Fibroblast of upper back skin (primary cell): ENCODE data around the gene SLC38A3.
"Not testable (repeated sequence)": the region's sequence is repeated elsewhere in the genome, so short reads cannot be mapped to it uniquely, and the experiment has no call there.

Experiments
- DNase-seq: peaks from one replicate; pipeline ENCODE4 v3.0.0-alpha.2; 2013

The SLC38A3 gene

GRCh38 chr3:50256978-50257890 is 52.2 kb downstream of the SLC38A3 start:
- DNase-seq = no peak

DNA sequence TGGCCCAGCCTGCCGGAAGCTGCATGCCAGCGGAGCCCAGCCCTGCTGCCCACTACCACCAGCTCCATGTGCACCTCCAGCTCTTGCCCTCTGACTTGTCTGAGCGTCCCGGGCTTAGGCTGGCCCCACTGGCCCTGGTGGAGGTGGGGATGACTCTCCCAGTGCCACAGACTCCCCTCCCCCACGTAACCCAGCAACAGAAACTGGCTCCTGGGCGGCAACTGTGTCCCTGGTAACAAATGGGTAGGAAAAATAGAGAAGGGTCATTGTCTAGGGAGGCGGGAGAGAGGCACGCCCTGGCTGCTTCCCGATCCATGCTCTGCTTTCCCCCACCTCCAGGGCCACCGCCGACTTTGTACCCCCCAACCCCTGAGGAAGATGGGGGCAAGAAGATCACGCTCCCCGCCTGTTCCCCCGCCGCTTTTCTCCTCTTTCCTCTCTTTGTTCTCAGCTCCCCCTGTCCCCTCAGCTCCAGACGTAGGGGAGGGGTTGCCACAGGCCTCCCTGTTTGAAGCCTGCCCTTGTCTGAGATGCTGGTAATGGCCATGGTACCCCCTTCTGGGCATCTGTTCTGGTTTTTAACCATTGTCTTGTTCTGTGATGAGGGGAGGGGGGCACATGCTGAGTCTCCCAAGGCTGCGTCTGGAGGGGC is 53.1 kb downstream of the SLC38A3 start:
- no peak for DNase-seq

- no peak for DNase-seq
These were observed 53.9 kb downstream of the SLC38A3 start for GRCh38 chr3:50258979-50259378.

- no peak for DNase-seq
These were observed 54.5 kb downstream of the SLC38A3 start for GRCh38 chr3:50259432-50260026.

DNA sequence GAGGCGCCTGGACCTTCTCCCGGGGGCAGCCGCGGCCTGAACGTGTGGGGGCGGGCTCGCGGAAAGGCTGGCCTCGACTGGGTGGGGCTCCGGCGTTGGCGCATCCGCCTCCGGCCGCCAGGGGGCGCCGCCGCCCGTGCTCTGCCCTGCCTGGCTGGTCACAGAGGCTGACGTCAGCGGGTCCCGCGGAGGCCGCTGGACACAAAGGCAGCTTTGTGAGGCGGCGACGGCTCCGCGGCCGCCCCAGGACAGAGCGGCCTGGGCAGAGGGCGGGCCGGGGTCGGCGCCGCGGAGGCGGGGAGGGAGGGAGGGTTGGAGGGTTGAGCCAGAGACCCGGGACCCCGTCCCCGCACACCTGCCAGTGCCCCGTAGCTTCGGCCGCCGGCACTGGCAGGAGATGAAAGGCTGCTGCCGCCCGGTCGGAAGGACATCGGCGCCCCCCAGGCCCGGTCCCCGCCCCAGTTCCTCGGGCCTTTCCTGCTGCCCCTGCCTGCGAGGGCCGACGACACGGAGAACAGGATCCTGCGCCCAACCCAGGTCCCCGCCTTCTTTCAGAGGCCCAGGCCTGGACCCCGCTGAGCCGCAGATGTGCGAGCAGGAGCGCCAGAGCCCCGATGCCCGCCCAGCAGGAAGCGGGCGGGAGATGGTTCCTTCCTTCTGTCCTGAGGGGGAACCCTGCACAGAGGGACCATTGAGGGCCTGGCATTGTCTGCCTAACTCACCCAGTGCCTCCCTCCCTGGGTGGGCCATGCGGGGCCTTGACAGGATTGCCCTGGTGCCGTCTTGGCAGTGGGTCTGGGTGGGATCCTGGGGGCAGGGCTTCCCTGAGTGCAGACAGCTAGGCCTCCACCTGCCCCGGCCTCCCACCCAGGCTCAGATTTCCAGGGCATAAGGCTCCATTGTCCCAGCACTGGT is 55.2 kb downstream of the SLC38A3 start:
- peak; percentile 85 for DNase-seq

DNA sequence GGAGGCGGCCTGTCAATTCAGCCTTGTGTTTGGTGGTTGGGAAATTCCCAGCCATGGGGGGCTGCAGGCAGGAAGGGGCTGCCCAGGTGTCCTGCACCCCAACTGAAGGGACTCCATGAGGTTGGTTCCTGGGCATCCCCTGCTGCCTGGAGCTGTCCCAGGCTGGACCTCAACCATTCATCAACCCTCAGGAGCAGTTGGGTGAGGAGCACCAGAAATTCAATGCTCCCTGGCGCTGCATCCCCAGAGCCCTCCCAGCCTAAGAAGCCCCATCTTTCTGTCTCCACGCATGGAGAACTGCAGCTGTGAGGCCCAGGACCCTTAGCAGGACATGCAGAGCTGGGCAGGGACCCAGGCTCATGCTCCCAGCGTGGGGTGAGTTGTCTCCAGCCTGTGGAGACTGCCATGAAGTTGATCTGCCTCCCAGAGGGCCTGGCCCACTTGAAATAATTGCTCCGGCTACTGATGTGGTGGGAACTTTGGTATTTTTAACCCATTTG is 55.9 kb downstream of the SLC38A3 start:
- DNase-seq = peak; percentile 36

DNA sequence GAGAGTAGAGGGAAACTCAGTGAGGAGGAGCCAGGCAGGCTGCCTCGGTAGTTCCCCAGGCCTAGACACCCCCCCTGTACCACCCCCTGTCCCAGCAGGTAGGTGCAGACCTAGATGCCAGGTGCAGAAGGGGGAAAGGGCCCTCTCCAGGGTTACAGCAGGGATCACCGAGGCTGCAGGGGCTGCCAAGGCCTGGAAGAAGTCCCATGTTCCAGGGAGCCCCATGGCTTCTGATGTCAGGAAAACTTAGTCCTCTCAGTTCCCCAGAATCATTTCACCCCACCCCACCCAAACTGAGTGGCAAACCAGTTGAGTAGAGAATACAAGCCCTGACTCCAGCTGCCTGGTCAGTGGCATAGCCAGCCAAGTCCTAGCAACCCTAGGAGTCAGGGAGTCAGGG is 56.4 kb downstream of the SLC38A3 start:
- no peak for DNase-seq

DNA sequence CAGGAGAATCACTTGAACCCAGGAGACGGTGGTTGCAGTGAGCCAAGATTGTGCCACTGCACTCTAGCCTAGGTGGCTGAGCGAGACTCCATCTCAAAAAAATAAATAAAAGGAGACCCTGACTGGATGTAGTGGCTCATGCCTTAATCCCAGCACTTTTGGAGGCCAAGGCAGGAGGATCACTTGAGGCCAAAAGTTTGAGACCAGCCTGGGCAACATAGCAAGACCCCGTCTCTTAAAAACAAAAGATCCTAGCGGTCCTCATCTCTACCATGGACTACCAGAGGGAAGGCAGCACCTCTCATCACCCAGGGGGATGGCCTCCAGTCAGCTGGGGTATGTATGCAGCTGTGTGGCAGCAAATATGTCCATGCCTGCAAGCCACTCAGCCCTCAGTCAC is 57.1 kb downstream of the SLC38A3 start:
- not testable (repeated sequence) for DNase-seq

DNA sequence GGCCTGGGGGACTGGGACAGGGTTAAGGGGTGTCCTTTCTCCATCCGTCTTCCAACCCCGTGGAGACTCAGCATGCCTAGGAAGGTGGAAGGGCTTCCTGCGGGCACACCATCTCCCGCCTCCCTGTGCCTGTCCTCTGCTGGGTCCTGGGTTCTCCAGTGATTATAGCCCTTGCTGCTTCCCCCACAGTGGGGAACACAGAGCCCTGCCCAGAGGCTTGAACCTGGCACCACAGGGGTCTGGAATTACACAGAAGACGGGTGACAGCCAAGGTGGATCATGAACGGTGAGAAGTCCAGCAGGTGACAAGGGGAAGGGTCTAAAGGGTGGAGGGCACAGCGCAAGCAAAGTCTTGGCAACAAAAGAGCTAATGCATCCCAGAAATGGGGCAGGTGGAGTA is 57.7 kb downstream of the SLC38A3 start:
- DNase-seq = no peak

GRCh38 chr3:50263478-50264382 is 58.7 kb downstream of the SLC38A3 start:
- no peak for DNase-seq

GRCh38 chr3:50264383-50264963 is 59.4 kb downstream of the SLC38A3 start:
- peak; percentile 98 for DNase-seq

DNA sequence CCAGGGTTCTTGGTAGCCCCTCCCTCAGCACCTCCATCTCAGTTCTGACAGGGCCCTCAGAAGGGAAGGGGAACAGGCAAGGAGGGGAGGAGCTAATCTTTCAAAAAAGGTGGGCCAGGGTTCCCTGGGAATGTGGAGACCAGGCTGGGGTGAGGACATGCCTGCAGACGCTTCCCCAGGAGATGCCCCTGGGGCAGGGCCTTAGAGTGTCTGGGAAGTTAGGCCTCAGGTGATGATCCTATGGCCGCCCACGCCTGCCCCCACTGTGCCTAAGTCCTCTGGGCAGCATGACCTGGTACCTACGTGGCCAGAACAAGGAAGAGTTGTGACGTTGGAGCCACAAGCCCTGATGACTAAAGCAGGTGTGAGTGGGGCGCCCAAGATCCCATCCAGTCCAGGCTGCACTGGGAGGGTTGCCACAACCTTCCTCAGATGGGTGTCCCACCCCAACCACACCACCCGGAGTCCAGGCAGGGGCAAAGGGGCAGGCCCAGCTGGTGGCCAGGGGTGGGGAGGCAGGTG is 60.0 kb downstream of the SLC38A3 start:
- DNase-seq = no peak

GRCh38 chr3:50265571-50265970 is 60.5 kb downstream of the SLC38A3 start:
- DNase-seq = no peak

DNA sequence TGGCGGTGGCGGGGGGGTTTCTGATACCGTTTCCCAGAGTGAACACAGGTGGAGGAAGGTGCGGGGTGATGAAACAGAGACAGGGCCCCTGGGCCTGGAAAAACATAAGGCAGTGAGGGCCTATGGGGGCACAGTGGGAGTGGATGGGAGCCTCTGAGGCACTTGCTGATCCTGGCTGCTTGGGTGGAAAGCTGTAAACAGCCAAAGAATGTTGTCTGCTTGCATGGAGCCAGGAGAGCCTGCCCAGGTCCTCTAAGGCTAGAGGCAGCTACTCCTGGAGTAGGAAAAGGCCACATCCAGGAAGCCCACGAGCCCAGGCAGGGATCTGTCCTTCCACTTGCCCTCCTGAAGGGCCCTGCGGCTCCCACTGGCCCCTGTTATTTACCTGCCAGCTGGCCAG is 60.9 kb downstream of the SLC38A3 start:
- DNase-seq = no peak

DNA sequence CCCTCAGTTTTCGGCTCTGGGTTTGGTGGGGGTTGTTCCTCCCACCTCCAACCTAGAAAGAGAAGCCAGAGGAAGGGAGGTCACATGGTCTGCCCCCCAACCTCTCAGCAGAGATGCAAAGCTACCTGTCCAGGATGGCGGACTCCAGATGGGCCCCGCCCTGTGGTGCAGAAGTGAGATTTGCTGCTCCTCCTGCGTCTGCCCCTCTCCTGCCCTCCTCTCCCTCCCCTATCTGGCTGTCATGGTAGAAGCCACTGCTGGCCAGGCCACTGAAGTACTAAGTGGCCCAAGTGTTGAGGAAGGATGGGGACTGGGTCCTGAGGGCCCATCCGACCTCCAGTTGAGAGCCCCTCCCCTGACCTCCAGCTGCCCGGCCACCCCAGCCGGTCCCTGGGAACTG is 61.8 kb downstream of the SLC38A3 start:
- no peak for DNase-seq

- no peak for DNase-seq
These were observed 62.3 kb downstream of the SLC38A3 start for GRCh38 chr3:50267280-50267913.

GRCh38 chr3:50268276-50268675 is 63.2 kb downstream of the SLC38A3 start:
- DNase-seq = no peak

GRCh38 chr3:50268703-50269451 is 63.8 kb downstream of the SLC38A3 start, which contains the start of gene SEMA3B:
SEMA3B (plus strand) TSS chr3:50269147; CDS start chr3:50269241, 94 bp downstream.
- no peak for DNase-seq

DNA sequence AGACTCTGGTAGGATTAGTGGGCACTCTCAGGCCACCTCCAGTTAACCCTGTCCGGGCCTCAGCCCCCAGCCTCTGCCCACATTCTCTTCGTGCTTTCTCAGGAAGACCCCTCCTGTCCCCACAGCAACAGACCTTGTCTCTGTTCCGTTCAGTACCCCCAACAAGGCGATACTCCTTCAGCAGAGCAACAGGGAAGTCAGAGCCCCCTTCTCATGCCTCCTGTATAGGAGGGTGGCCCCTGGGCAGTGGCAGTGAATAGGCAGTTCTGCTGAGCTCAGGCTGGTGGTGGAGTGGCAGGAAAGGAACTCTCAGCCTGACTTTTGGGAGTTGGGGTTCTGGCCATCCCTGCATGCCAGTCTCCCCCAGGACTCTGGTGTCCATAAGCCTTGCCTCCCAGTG is 64.4 kb downstream of the SLC38A3 start:
- DNase-seq = no peak
